Measurements from ENCODE around the gene SLC25A43. TPM values are rescaled to one million over a fixed set of nuclear protein-coding genes. Genes with fewer than 3 reads are reported as not detected.
"Not testable (repeated sequence)": the region's sequence is repeated elsewhere in the genome, so short reads cannot be mapped to it uniquely, and the experiment has no call there.

The SLC25A43 gene
- total RNA-seq, 2 donors from 2014 or later: 5.1 to 12.7 TPM

DNA sequence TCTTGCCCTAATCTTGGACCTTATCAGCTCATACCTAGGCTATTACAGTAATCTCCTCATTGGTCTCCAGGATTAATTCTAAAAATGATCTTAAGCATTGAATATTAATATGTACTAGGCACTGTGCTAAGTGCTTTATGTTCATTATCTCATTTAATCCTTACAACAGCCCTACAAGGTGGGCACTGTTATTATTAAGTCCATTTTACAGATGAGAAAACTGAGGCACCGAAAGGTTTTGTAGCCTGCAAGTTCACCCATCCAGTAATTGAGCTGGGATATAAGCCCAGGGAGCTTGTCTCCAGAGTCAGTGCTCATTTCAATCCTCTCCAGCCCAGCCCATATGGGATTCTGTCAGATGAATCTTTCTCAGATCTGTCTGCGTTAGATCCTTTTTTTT is 20.8 kb downstream of the SLC25A43 start:
- H3K36me3 Mint-ChIP-seq (ENCODE audit: low read depth): no peaks in the 10 kb centered on the region
- H3K27me3 Mint-ChIP-seq: no peaks in the 10 kb centered on the region
- no peak for ATAC-seq (replicated peaks)
- no peaks in the 10 kb centered on the region for H3K4me1 Mint-ChIP-seq
- no peaks in the 10 kb centered on the region for H3K9me3 Mint-ChIP-seq
- H3K27ac Mint-ChIP-seq: no peak overlapping the region
- no peak overlapping the region for H3K4me3 Mint-ChIP-seq

DNA sequence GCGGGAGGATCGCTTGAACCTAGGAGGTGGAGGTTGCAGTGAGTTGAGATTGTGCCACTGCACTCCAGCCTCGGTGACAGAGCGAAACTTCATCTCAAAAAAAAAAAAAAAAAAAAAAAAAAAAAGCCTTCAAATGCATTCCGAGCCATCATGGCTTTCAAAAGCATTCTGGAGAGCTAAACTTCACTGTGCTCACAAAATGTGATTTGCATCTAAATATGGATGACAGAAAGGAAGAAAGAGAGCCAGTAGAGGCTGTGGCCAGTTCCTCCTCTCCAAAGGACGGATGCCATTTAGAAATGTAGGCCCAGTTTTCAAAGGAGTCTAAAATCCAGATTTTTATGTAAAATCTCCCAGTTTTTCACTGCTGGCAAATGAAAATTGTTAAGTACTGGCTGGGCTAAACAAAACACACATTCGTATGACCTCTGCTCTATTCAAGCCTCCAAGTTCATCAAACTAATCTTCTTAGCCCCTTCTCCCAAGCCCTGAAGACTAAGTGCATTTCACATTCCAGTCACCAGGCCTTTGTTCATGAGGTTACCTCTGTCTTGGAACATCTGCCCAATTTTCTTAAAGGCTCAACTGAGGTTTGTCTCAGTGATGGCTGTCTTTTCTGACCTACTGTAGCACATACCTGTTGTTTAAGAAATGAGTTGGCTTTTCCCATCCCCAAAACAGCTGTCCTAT is 22.0 kb downstream of the SLC25A43 start:
- no peak overlapping the region for H3K4me3 Mint-ChIP-seq
- no peaks in the 10 kb centered on the region for H3K36me3 Mint-ChIP-seq (ENCODE audit: low read depth)
- H3K4me1 Mint-ChIP-seq: no peaks in the 10 kb centered on the region
- ATAC-seq (replicated peaks): no peak
- no peak overlapping the region for H3K27ac Mint-ChIP-seq
- H3K27me3 Mint-ChIP-seq: no peaks in the 10 kb centered on the region
- H3K9me3 Mint-ChIP-seq: no peaks in the 10 kb centered on the region

DNA sequence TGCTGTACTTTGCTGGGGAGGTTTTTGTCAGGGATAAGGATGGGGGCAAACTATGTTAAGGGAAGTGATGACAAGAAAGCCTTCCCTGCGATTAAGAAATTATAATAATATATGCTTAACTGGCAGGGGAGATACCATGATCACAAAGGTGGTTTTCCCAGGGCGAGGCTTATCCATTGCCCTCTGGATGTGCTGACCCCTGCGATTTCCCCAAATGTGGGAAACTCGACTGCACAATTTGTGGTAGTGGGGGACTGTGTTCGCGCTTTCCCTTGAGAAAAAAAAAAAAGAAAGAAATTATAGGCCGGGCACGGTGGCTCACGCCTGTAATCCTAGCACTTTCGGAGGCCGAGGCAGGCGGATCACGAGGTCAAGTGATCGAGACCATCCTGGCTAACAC is 24.5 kb downstream of the SLC25A43 start:
- no peak for ATAC-seq (replicated peaks)
- no peaks in the 10 kb centered on the region for H3K4me1 Mint-ChIP-seq
- H3K9me3 Mint-ChIP-seq: no peaks in the 10 kb centered on the region
- no peak overlapping the region for H3K4me3 Mint-ChIP-seq
- H3K36me3 Mint-ChIP-seq (ENCODE audit: low read depth): no peaks in the 10 kb centered on the region
- H3K27ac Mint-ChIP-seq: no peak overlapping the region
- no peaks in the 10 kb centered on the region for H3K27me3 Mint-ChIP-seq

DNA sequence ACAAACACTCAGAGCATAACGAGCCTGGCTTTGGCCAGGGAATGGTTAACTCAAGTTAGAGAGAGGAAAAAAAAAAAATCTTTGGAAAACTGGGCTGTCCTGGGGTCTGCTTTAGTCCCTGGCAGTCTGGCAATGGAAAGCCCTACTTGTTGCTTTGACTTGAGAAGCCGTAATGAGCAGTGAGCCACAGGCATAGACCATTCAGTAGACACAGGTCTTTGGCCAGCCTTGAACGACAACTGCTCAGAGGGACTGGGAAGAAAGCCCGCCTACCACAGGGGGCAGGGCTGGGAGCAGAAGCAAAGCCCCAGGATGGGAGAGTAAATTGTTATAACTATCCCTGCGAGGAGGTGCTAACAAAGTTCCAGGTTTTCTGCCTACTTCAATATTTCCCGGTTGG is 25.9 kb downstream of the SLC25A43 start:
- peaks cover 6% of the 10 kb centered on the region for H3K36me3 Mint-ChIP-seq (ENCODE audit: low read depth)
- no peaks in the 10 kb centered on the region for H3K9me3 Mint-ChIP-seq
- H3K4me1 Mint-ChIP-seq: no peaks in the 10 kb centered on the region
- no peaks in the 10 kb centered on the region for H3K27me3 Mint-ChIP-seq
- H3K4me3 Mint-ChIP-seq: no peak overlapping the region
- ATAC-seq (replicated peaks): no peak
- no peak overlapping the region for H3K27ac Mint-ChIP-seq

DNA sequence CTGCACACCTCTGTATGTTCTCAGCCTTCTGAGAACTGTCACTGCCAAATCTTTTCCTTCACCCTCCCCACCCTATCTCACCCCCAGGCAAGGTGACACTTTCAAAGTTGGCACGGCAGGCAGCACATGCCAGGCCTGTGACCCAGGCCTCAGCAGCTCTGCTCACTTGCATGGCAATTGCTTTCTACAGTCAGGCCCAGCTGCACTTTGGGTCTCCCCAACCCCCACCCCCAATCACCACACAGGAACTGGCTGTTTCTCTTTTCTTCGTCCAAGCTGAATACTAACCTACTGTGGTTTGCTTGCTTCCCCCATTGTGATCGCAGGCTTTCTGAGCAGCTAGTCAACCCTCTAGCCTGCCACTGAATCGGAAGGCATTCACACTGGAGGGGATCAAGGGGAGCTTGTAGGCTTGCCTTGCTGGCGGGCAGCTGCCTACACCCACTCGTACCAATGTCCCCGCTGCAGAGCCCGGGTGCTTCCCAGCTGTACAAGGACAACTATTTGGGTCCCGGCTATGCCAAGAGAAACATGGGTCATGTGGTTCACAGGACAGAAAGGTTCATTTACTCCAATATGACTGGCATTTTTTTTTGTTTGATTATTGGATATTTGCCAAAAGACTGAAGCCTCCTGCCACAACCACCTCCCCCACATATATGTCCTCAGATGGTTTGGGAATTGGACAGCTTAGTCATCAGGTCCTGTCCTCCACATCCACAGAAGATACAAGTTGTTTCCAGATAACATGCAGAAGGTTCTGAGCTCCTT is 28.1 kb downstream of the SLC25A43 start:
- ATAC-seq (replicated peaks): no peak
- Mint-ChIP-seq H3K9me3 (no peaks in the 10 kb centered on the region), H3K27me3 (no peaks in the 10 kb centered on the region), H3K36me3 (ENCODE audit: low read depth) (peaks cover 6% of the 10 kb centered on the region), H3K27ac (no peak overlapping the region), H3K4me1 (no peaks in the 10 kb centered on the region), H3K4me3 (no peak overlapping the region)

DNA sequence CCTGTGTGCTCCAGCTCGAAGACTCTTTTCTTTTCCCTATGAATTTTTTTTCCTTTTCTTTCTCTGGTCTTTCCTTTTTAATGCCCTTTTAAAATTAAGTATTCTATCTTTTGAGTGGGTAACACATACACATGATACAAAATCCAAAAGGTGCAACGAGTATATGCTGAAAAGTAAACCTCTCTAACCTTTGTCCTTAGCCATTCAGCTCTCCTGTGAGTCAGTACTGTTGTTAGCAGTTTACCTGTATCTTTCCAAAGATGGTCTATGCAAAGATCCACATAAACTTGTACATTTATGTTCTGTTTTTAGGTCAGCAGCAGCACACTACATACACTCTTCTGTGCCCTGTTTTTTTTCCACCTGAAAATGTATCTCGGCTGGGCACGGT is 28.7 kb downstream of the SLC25A43 start:
- H3K9me3 Mint-ChIP-seq: no peaks in the 10 kb centered on the region
- no peak overlapping the region for H3K4me3 Mint-ChIP-seq
- peaks cover 6% of the 10 kb centered on the region for H3K36me3 Mint-ChIP-seq (ENCODE audit: low read depth)
- no peak overlapping the region for H3K27ac Mint-ChIP-seq
- ATAC-seq (replicated peaks): no peak
- no peaks in the 10 kb centered on the region for H3K4me1 Mint-ChIP-seq
- no peaks in the 10 kb centered on the region for H3K27me3 Mint-ChIP-seq

DNA sequence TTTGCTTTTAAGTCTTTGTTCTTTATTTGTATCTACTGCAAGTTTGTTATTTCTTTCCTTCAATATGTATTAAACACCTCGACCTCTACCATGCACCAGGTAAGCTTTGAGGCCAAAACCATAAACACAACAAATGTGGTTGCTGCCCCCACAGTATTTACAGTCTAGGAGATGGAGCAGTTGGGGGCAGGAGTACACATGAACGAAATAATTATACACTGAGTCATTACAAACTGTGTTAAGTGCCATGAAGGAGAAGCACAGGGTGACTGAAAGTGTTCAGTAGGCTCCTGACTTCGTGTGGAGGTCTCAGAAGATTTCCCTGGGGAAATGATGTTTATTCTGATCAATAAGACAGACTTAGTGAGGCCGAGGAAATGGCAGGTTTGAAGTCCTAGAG is 30.3 kb downstream of the SLC25A43 start:
- H3K27me3 Mint-ChIP-seq: no peaks in the 10 kb centered on the region
- no peak overlapping the region for H3K4me3 Mint-ChIP-seq
- H3K36me3 Mint-ChIP-seq (ENCODE audit: low read depth): peaks cover 13% of the 10 kb centered on the region
- H3K27ac Mint-ChIP-seq: no peak overlapping the region
- no peaks in the 10 kb centered on the region for H3K9me3 Mint-ChIP-seq
- H3K4me1 Mint-ChIP-seq: no peaks in the 10 kb centered on the region
- no peak for ATAC-seq (replicated peaks)

DNA sequence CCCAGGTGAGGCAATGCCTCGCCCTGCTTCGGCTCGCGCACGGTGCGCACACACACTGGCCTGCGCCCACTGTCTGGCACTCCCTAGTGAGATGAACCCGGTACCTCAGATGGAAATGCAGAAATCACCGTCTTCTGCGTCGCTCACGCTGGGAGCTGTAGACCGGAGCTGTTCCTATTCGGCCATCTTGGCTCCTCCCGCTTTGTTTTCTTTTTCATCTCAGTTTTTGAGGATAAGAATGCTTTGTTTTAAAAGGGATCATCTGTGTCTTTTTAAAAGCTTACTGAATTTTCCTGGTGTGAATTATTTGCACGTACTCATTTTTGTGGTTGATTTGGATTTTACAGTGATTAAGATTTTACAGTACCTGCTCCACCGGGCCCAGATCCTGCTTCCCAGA is 42.2 kb downstream of the SLC25A43 start:
- H3K4me3 Mint-ChIP-seq: not testable (repeated sequence)

DNA sequence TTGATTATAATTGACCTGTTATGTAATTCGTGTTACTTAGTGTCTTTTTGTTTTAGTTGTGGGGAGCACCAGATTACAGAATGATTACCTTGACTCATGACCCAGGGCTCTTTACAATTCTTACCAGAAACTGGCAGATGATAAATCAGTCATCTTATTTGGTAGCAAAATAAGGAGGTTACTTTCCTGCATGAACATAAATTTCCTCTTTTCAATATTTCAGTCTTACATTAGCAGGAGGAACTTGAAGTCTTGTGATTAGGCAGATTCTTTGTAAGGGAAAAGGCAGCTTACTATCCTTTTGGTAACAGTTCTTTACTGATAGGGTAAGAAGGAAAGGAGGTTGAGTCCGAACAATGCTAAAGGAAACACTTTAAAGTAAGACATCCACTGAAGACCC is 43.1 kb downstream of the SLC25A43 start:
- Mint-ChIP-seq H3K4me3 (no peak overlapping the region), H3K36me3 (ENCODE audit: low read depth) (no peaks in the 10 kb centered on the region), H3K27me3 (no peaks in the 10 kb centered on the region), H3K27ac (no peak overlapping the region), H3K9me3 (no peaks in the 10 kb centered on the region), H3K4me1 (no peaks in the 10 kb centered on the region)
- ATAC-seq (replicated peaks): no peak

More for the DNA sequence above, 42.2 kb downstream of the SLC25A43 start:
- not testable (repeated sequence) for H3K27me3 Mint-ChIP-seq; H3K9me3 Mint-ChIP-seq; H3K4me1 Mint-ChIP-seq; H3K36me3 Mint-ChIP-seq (ENCODE audit: low read depth); H3K27ac Mint-ChIP-seq; ATAC-seq (replicated peaks)

DNA sequence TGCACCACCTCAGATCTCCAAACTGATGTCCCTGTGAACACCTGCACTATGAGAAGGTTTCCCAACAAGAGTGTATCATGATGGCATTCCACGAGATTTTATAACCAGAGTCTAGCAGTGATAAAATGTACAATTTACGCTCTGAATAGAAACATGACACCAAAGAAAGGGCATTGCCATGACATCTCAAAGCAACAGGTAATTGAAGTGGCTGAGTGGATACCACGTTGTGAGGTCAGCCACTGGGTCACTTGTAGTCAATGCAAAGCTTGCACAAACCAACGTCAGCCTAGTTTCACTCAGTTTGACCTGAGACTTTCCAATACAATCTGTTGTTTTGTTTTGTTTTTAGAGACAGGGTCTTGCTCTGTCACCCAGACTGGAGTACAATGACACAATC is 54.1 kb downstream of the SLC25A43 start:
- no peak for ATAC-seq (replicated peaks)
- Mint-ChIP-seq H3K27me3 (no peaks in the 10 kb centered on the region), H3K9me3 (no peaks in the 10 kb centered on the region), H3K4me1 (no peaks in the 10 kb centered on the region), H3K4me3 (no peak overlapping the region), H3K36me3 (ENCODE audit: low read depth) (peaks cover 11% of the 10 kb centered on the region), H3K27ac (no peak overlapping the region)

DNA sequence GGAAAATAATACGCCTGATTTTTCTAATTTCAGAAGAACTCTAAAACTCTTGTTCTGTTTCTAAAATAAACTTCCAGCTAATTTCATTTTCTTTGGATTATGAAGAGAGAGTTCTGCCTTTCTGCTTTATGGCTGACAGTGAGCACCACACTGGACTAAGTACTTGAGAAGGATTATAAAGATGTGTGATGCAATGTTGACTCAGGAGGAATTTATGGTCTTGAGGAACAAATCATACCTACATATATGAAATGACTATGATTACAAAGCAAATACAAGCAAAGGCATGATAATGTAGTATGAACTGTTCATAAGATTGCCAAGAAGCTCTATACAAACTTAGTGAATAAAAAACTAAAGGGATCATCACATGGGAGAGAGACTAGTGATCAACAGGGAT is 56.1 kb downstream of the SLC25A43 start:
- Mint-ChIP-seq H3K36me3 (ENCODE audit: low read depth) (peaks cover 11% of the 10 kb centered on the region), H3K4me3 (no peak overlapping the region)

DNA sequence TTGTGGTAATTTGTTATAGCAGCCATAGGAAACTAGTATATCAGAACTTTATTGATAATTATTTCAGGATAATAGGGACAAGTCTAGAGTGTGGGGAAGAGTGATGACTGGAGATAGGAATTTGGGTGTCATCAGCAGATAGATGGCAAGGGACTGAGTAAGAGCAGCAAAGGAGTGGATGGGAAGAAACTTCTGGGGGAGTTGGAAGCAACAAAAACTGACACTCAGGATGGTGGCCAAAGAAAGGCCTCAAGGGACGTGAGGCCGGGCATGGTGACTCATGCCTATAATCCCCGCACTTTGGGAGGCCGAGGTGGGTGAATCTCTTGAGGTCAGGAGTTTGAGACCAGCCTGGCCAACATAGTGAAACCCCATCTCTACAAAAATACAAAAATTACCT is 60.0 kb downstream of the SLC25A43 start:
- H3K27ac Mint-ChIP-seq: peak overlapping the region; percentile 31
- no peaks in the 10 kb centered on the region for H3K27me3 Mint-ChIP-seq
- H3K4me3 Mint-ChIP-seq: no peak overlapping the region
- H3K9me3 Mint-ChIP-seq: no peaks in the 10 kb centered on the region
- no peaks in the 10 kb centered on the region for H3K4me1 Mint-ChIP-seq
- no peak for ATAC-seq (replicated peaks)
- peaks cover under 1% of the 10 kb centered on the region for H3K36me3 Mint-ChIP-seq (ENCODE audit: low read depth)

More for the DNA sequence above, 56.1 kb downstream of the SLC25A43 start:
- ATAC-seq (replicated peaks): no peak
- no peaks in the 10 kb centered on the region for H3K27me3 Mint-ChIP-seq
- no peaks in the 10 kb centered on the region for H3K4me1 Mint-ChIP-seq
- no peak overlapping the region for H3K27ac Mint-ChIP-seq
- no peaks in the 10 kb centered on the region for H3K9me3 Mint-ChIP-seq

DNA sequence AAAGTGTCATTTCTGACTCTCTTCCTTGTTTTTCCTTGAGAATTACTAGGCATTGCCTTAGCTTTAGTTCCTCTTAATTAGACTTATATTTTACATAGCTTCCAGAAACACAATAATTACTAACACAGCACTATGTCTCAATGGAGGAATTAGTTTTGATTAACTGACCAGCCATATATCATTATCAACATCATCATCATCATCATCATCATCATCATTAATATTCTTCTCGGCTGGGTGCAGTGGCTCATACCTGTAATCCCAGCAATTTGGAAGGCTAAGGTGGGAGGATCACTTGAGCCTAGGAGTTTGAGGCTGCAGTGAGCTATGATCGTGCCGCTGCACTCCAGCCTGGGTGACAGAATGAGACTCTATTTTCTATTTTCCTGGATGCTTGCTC is 66.4 kb downstream of the SLC25A43 start:
- no peaks in the 10 kb centered on the region for H3K9me3 Mint-ChIP-seq
- no peak overlapping the region for H3K27ac Mint-ChIP-seq
- no peaks in the 10 kb centered on the region for H3K27me3 Mint-ChIP-seq
- ATAC-seq (replicated peaks): no peak
- no peak overlapping the region for H3K4me3 Mint-ChIP-seq
- peaks cover 16% of the 10 kb centered on the region for H3K36me3 Mint-ChIP-seq (ENCODE audit: low read depth)
- no peaks in the 10 kb centered on the region for H3K4me1 Mint-ChIP-seq

DNA sequence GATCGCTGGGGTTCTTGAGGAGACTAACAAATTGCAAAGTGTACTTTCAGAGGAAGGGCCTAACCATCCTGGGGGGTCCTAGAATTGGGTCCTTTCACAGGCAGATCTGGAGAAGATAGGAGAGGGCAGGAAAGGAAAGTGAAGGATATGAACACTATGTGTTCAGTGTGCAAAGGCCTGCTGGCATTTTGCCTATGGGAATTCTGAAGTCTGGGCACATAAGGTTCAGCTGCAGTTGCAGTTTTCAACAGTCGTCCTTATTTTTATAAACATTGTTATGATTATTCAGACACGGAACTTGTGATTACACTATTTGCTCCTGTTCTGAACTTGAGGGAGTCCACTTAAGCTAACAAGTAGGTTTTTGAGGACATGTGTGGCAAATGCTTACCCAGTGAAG is 67.8 kb downstream of the SLC25A43 start:
- ATAC-seq (replicated peaks): no peak
- Mint-ChIP-seq H3K36me3 (ENCODE audit: low read depth) (peaks cover 27% of the 10 kb centered on the region), H3K4me1 (no peaks in the 10 kb centered on the region), H3K27me3 (no peaks in the 10 kb centered on the region), H3K27ac (no peak overlapping the region), H3K4me3 (peak overlapping the region; percentile 80), H3K9me3 (no peaks in the 10 kb centered on the region)

DNA sequence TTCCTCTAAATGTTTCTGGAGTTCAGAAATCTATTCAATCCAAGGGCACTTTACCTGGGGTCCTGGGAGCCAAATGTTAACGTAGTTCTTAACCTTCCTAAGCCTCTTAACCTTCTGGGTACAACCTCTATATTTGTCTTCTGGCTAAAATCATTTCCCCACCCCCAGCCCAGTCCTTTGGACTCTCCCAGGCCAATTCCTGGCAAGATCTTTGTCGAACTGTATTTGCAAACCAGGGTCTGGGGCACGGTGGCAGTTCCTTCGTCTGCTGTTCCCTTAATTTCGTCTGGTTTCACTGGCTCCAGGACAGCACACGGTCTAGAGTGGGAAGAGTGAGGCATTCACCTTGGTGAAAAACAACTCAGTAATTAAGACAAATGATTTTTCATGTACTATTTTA is 68.3 kb downstream of the SLC25A43 start:
- Mint-ChIP-seq H3K27ac (no peak overlapping the region), H3K4me3 (peak overlapping the region; percentile 80), H3K9me3 (no peaks in the 10 kb centered on the region), H3K36me3 (ENCODE audit: low read depth) (peaks cover 31% of the 10 kb centered on the region), H3K4me1 (no peaks in the 10 kb centered on the region), H3K27me3 (no peaks in the 10 kb centered on the region)
- ATAC-seq (replicated peaks): no peak
